Measurements from ENCODE around the gene EVPL. TPM values are rescaled to one million over a fixed set of nuclear protein-coding genes. Genes with fewer than 3 reads are reported as not detected.

EVPL gene
- total RNA-seq, 1 donor from 2014 or later: not detected

GRCh38 chr17:76005263-76006149 is 21.6 kb downstream of the EVPL start:
- Mint-ChIP-seq H3K4me1 (no peaks in the 10 kb centered on the region), H3K9me3 (no peaks in the 10 kb centered on the region), H3K4me3 (no peak overlapping the region), H3K27ac (peak overlapping the region; percentile 24), H3K27me3 (no peaks in the 10 kb centered on the region), H3K36me3 (ENCODE audit: low read depth) (peaks cover 7% of the 10 kb centered on the region)
- CTCF ChIA-PET: interaction anchor here (0.7 to 5.0 kb wide), 15 partner anchors 8 to 393 kb away, joined by 3 to 47 read pairs (median 5); partner anchors contain the start of genes FBF1, GALK1, MRPL38 and TRIM65
- POLR2A ChIA-PET: interaction anchor here (0.6 to 3.7 kb wide), 6 partner anchors 27 to 478 kb away, joined by 4 to 30 read pairs (median 8); partner anchors contain the start of genes ACOX1, MRPL38, TEN1 and TRIM65
- TF ChIP-seq, protein P1, sequence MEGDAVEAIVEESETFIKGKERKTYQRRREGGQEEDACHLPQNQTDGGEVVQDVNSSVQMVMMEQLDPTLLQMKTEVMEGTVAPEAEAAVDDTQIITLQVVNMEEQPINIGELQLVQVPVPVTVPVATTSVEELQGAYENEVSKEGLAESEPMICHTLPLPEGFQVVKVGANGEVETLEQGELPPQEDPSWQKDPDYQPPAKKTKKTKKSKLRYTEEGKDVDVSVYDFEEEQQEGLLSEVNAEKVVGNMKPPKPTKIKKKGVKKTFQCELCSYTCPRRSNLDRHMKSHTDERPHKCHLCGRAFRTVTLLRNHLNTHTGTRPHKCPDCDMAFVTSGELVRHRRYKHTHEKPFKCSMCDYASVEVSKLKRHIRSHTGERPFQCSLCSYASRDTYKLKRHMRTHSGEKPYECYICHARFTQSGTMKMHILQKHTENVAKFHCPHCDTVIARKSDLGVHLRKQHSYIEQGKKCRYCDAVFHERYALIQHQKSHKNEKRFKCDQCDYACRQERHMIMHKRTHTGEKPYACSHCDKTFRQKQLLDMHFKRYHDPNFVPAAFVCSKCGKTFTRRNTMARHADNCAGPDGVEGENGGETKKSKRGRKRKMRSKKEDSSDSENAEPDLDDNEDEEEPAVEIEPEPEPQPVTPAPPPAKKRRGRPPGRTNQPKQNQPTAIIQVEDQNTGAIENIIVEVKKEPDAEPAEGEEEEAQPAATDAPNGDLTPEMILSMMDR (IDR thresholded peaks at IDR 0.05): no peak
- ATAC-seq (ENCODE audit: low read depth) (peak; percentile 85), DNase-seq (peak; percentile 73)
- intact Hi-C loops (cut with micrococcal nuclease): loop anchor here (1.0 to 2.0 kb wide), 3 partner anchors 26 to 253 kb away; partner anchors contain the start of genes ACOX1 and TEN1

DNA sequence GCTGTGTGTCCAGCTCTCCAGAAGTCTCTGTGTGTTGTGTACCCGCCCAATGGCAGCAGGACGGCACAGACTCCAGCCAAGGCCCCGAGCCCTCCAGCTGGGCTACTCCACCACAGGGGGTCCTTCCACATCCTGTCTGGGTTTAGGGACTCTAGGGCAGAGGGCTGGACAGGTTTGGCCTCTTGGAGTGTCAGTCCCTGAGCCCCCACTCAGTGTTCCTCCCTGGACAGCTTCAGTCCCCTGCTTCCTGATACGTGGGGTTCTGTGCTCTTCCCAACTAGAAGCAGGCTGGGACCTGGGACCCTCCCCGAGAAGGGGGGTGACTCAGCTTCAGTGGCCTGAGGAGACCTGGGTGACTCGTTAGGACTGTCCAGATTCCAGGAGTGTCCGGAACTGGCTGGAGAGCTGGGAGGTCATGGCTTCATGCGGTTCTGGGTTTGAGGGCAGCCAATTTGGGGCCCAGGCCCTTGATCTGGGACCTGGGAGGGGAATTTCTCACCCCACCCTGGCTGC is 22.3 kb downstream of the EVPL start:
- H3K27me3 Mint-ChIP-seq: no peaks in the 10 kb centered on the region
- CTCF ChIA-PET: interaction anchor here (0.7 to 5.0 kb wide), 13 partner anchors 8 to 251 kb away, joined by 3 to 47 read pairs (median 5); partner anchors contain the start of genes FBF1, GALK1, MRPL38 and TRIM65
- intact Hi-C loops (cut with micrococcal nuclease): loop anchor here (1.0 to 2.0 kb wide), 3 partner anchors 26 to 252 kb away; partner anchors contain the start of genes ACOX1 and TEN1
- H3K27ac Mint-ChIP-seq: no peak overlapping the region
- POLR2A ChIA-PET: interaction anchor here (0.6 to 3.7 kb wide), 5 partner anchors 13 to 150 kb away, joined by 3 to 30 read pairs (median 4); partner anchors contain the start of genes ACOX1, MRPL38, TEN1 and TRIM65
- no peaks in the 10 kb centered on the region for H3K4me1 Mint-ChIP-seq
- peaks cover 9% of the 10 kb centered on the region for H3K36me3 Mint-ChIP-seq (ENCODE audit: low read depth)
- H3K4me3 Mint-ChIP-seq: no peak overlapping the region
- TF ChIP-seq, protein P1 (IDR thresholded peaks at IDR 0.05): no peak
- no peaks in the 10 kb centered on the region for H3K9me3 Mint-ChIP-seq
- no peak for DNase-seq
- no peak for ATAC-seq (ENCODE audit: low read depth)

DNA sequence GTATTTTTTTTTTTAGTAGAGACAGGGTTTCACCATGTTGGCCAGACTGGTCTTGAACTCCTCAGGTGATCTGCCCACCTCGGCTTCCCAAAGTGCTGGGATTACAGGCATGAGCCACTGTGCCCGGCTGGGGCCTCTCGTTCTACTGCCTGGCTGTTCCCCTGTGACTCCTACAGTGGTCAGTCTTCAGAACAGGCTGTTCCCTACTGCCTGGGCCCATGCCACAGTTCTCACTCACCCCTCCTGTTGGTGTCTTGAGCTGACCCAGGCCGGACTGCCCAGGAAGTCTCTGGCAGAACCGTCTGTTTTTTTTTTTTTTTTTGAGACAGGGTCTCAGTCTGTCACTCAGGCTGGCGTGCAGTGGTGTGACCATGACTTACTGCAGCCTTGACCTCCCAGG is 23.2 kb downstream of the EVPL start:
- H3K4me1 Mint-ChIP-seq: no peaks in the 10 kb centered on the region
- ChIA-PET CTCF (interaction anchor here (0.9 to 5.0 kb wide), 6 partner anchors 10 to 239 kb away, joined by 3 to 47 read pairs (median 10); partner anchors contain the start of genes GALK1 and MRPL38), POLR2A (interaction anchor here (0.6 to 3.7 kb wide), 5 partner anchors 12 to 571 kb away, joined by 3 to 30 read pairs (median 4); partner anchors contain the start of genes ACOX1, MRPL38 and TEN1)
- no peak overlapping the region for H3K4me3 Mint-ChIP-seq
- H3K27ac Mint-ChIP-seq: no peak overlapping the region
- no peak for ATAC-seq (ENCODE audit: low read depth)
- intact Hi-C loops (cut with micrococcal nuclease): loop anchor here (2.0 kb wide), 1 partner anchor 251 kb away; no protein-coding TSS in a partner anchor
- H3K9me3 Mint-ChIP-seq: no peaks in the 10 kb centered on the region
- TF ChIP-seq, protein P1 (IDR thresholded peaks at IDR 0.05): no peak
- H3K36me3 Mint-ChIP-seq (ENCODE audit: low read depth): peaks cover 11% of the 10 kb centered on the region
- H3K27me3 Mint-ChIP-seq: no peaks in the 10 kb centered on the region
- no peak for DNase-seq

DNA sequence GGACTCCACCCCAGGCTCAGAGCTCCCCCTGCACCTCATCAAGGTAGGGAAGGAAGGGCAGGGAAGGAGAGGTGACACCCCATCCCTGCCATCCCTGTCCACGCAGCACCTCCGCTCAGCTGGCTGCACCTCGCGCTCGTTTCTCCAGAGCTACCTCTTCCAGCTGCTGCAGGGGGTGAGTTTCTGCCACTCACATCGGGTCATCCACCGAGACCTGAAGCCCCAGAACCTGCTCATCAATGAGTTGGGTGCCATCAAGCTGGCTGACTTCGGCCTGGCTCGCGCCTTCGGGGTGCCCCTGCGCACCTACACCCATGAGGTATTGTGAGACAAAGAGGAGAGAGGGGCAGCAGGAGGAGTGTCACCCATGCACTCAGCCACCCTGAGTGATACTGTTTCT is 25.0 kb downstream of the EVPL start:
- no peak for ATAC-seq (ENCODE audit: low read depth)
- TF ChIP-seq, protein P1 (IDR thresholded peaks at IDR 0.05): no peak
- Mint-ChIP-seq H3K4me3 (no peak overlapping the region), H3K27ac (no peak overlapping the region), H3K4me1 (peaks cover 7% of the 10 kb centered on the region), H3K9me3 (no peaks in the 10 kb centered on the region), H3K36me3 (ENCODE audit: low read depth) (peaks cover 13% of the 10 kb centered on the region), H3K27me3 (no peaks in the 10 kb centered on the region)
- DNase-seq: no peak
- CTCF ChIA-PET: interaction anchor here (1.3 to 5.0 kb wide), 4 partner anchors 12 to 175 kb away, joined by 4 to 47 read pairs (median 8); partner anchors contain the start of gene MRPL38
- POLR2A ChIA-PET: interaction anchor here (1.0 kb wide), 1 partner anchor 24 kb away, joined by 3 read pairs; the partner anchor contains the start of genes ACOX1 and TEN1
- intact Hi-C loops (cut with micrococcal nuclease): no loop called here
